Colonic mucosa (tissue), 4 donors: Measurements from ENCODE around the gene SLC17A7. TPM values are rescaled to one million over a fixed set of nuclear protein-coding genes. Genes with fewer than 3 reads are reported as not detected.

ENCODE experiments used
- DNase-seq: peaks from one replicate; pipeline ENCODE4 v3.0.0-alpha.2; 2020
- H3K27ac ChIP-seq: fragments of 200-600 bp; one replicate; pipeline ENCODE4 v1.8.0; 2021
- H3K27me3 ChIP-seq: fragments of 200-600 bp; one replicate; pipeline ENCODE4 v1.8.0; 2021
- H3K36me3 ChIP-seq: fragments of 200-600 bp; one replicate; pipeline ENCODE4 v1.8.0; 2021
- H3K4me1 ChIP-seq: fragments of 200-600 bp; one replicate; pipeline ENCODE4 v1.8.0; 2021; ENCODE audit warnings: mild to moderate bottlenecking
- H3K4me3 ChIP-seq: fragments of 200-600 bp; one replicate; pipeline ENCODE4 v1.8.0; 2021
- H3K9ac ChIP-seq, 2 donors: one replicate each; pipeline ENCODE4 v1.7.0; 2013; ENCODE audit warnings: control low read depth in 2 of 2, low read depth in 2 of 2, low read length in 2 of 2
- H3K9me3 ChIP-seq: fragments of 200-600 bp; one replicate; pipeline ENCODE4 v1.8.0; 2021
- CTCF ChIP-seq: fragments of 200-600 bp; IDR thresholded peaks from one replicate; pipeline ENCODE4 v1.8.0; 2022; ENCODE audit warnings: antibody characterized with exemption, mild to moderate bottlenecking
- intact Hi-C: fragments of 100-400 bp; cut with DNase I; formaldehyde crosslinking; loops from one replicate; pipeline ENCODE4 v1.14.1; 2022
- total RNA-seq, 2 donors: library from RNA; stranded (reverse); fragmentation: NEBNext Ultra II Directional in 1 of 2; extraction: Animal tissue kit (Norgen Biotek cat#: 25700) in 1 of 2; gene quantifications; one replicate each; pipeline ENCODE4 v1.2.1, GENCODE V29; 2021
- donor health status: healthy.
- donor health status: DM: no; HTN: no; CAD: no.
- donor health status: DM: no; HTN: no; CAD: no.

SLC17A7 gene
- total RNA-seq, 2 donors from 2014 or later, result 0.21 to 0.25 TPM

- Histone ChIP-seq H3K4me1 (peaks cover 6% of the 10 kb centered on the region), H3K9ac (peak overlapping the region; percentile 96 to 98), H3K27ac (peak overlapping the region; percentile 87), H3K4me3 (peak overlapping the region; percentile 88), H3K36me3 (peaks cover 26% of the 10 kb centered on the region), H3K9me3 (no peaks in the 10 kb centered on the region), H3K27me3 (no peaks in the 10 kb centered on the region)
- intact Hi-C loops, result no loop called here
- no peak for TF ChIP-seq CTCF
- no peak for DNase-seq
These were observed 46.9 kb upstream of the SLC17A7 start for GRCh38 chr19:49488046-49488862.

- peak; percentile 100 for DNase-seq
- peak within 1 kb of the TSS; percentile 87 for H3K27ac ChIP-seq
- intact Hi-C loops, result no loop called here
- peaks cover 6% of the 10 kb centered on the region for H3K4me1 ChIP-seq
- TF ChIP-seq CTCF, result no peak
- peak within 1 kb of the TSS; percentile 88 for H3K4me3 ChIP-seq
- H3K27me3 ChIP-seq, result no peaks in the 10 kb centered on the region
- H3K36me3 ChIP-seq, result peaks cover 26% of the 10 kb centered on the region
- H3K9me3 ChIP-seq, result no peaks in the 10 kb centered on the region
- H3K9ac ChIP-seq, result peak within 1 kb of the TSS; percentile 96 to 98
These were observed 46.1 kb upstream of the SLC17A7 start, which contains the start of gene RPL13A for GRCh38 chr19:49487277-49488045. RPL13A (plus strand) TSS chr19:49487608; CDS start chr19:49487630, 22 bp downstream.

GRCh38 chr19:49486710-49487276, 45.5 kb upstream of the SLC17A7 start:
- intact Hi-C loops, result no loop called here
- H3K9ac ChIP-seq, result no peak overlapping the region
- H3K9me3 ChIP-seq, result no peaks in the 10 kb centered on the region
- peak overlapping the region; percentile 39 for H3K27ac ChIP-seq
- peaks cover 6% of the 10 kb centered on the region for H3K4me1 ChIP-seq
- TF ChIP-seq CTCF, result no peak
- no peaks in the 10 kb centered on the region for H3K27me3 ChIP-seq
- H3K36me3 ChIP-seq, result peaks cover 20% of the 10 kb centered on the region
- no peak for DNase-seq
- peak overlapping the region; percentile 2 for H3K4me3 ChIP-seq

GRCh38 chr19:49486232-49486631, 44.9 kb upstream of the SLC17A7 start:
- peaks cover 16% of the 10 kb centered on the region for H3K36me3 ChIP-seq
- no peak for TF ChIP-seq CTCF
- intact Hi-C loops, result no loop called here
- no peak overlapping the region for H3K4me3 ChIP-seq
- H3K4me1 ChIP-seq, result peaks cover 6% of the 10 kb centered on the region
- no peak overlapping the region for H3K9ac ChIP-seq
- H3K27me3 ChIP-seq, result no peaks in the 10 kb centered on the region
- no peak for DNase-seq
- H3K27ac ChIP-seq, result no peak overlapping the region
- H3K9me3 ChIP-seq, result no peaks in the 10 kb centered on the region

GRCh38 chr19:49481020-49481683, 39.8 kb upstream of the SLC17A7 start:
- Histone ChIP-seq H3K36me3 (no peaks in the 10 kb centered on the region), H3K27me3 (no peaks in the 10 kb centered on the region), H3K27ac (no peak overlapping the region), H3K4me3 (no peak overlapping the region), H3K4me1 (no peaks in the 10 kb centered on the region), H3K9ac (no peak overlapping the region), H3K9me3 (no peaks in the 10 kb centered on the region)
- no peak for DNase-seq
- intact Hi-C loops, result no loop called here
- TF ChIP-seq CTCF, result no peak
